Left colon (tissue), 2 donors: Measurements from ENCODE around the gene PIK3R3. TPM values are rescaled to one million over a fixed set of nuclear protein-coding genes. Genes with fewer than 3 reads are reported as not detected.
"Not testable (repeated sequence)": the region's sequence is repeated elsewhere in the genome, so short reads cannot be mapped to it uniquely, and the experiment has no call there.

Experiments
- ATAC-seq: fragments of 200-7000 bp; cut with Tn5 transposase; one replicate; pipeline ENCODE4 v1.9.1; 2020; ENCODE audit warnings: mild to moderate bottlenecking, moderate library complexity
- DNase-seq, 2 donors: peaks; one replicate each; pipeline ENCODE4 v3.0.0-alpha.2; 2020
- intact Hi-C, 2 donors: fragments of 100-400 bp; cut with DNase I in 1 of 2; cut with micrococcal nuclease in 1 of 2; formaldehyde crosslinking; loops; one replicate each; pipeline versions ENCODE4 v1.11.2 to v1.14.0; 2022; cut with DNase I, micrococcal nuclease
- total RNA-seq, 2 donors: library from RNA; stranded (reverse); fragmentation: NEBNext Ultra II Directional; extraction: Animal tissue kit (Norgen Biotek cat#: 25700); gene quantifications; one replicate each; pipeline ENCODE4 v1.2.1, GENCODE V29; 2021
- donor health status: DM: no; HTN: no; CAD: no.
- donor health status: DM: yes; HTN: yes; CAD: no.

Gene PIK3R3
- total RNA-seq, 2 donors from 2014 or later, result 7.8 to 9.3 TPM

GRCh38 chr1:46117810-46118494 is 14.5 kb downstream of the PIK3R3 start:
- ATAC-seq (no peak), DNase-seq (no peak)
- intact Hi-C loops, result no loop called here

DNA sequence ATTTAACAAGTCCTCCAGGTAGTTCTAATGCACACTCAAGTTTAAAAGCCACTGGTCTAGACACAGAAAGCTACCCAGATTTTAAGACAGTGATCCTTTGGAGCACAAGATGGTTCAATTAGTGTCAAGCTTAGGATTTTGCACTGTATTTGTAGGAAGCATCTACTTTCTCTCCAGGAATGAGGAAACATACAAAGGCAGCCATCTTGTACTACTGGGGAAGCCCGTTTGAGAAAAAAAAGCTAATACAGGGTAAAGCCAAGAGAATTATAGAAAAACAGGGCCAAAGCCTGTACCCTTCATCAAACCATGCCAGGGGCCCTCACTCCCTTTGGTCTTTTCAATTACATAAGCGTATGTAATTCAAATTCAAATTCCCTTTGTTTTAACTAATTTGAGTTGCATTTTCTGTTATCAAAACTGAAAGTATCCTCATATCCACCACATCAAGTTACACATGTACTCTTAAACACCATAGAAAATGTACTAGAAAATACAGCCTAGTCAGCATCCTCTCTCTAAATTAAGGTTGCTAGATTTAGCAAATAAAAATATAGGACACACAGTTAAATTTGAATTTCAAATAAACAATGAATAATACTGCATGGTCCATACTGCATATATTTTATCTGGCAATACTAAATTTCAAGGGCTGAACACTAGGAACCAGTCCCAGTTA is 17.4 kb downstream of the PIK3R3 start:
- intact Hi-C loops, result no loop called here

DNA sequence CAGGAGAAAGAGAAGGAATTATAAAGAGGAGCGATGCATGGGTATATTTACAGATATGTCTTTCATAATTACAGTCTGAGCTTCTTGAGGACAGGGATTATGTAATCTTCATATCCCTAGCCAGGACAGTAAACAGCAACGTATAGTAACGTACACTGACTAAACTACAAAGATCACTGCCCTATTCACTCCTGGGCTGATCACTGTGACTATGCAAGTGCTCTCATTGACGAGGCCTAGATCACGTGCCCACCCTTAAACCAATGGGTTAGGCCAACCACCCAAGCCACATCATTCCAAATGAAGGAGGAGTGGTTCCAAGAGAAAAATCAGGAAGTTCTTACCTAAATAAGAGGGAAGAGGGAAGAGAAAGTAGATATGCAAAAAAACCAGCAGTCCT is 18.5 kb downstream of the PIK3R3 start:
- ATAC-seq (no peak), DNase-seq (no peak)
- intact Hi-C loops, result no loop called here

More for the DNA sequence above, 17.4 kb downstream of the PIK3R3 start:
- ATAC-seq (no peak), DNase-seq (no peak)

GRCh38 chr1:46112108-46112507 is 20.3 kb downstream of the PIK3R3 start:
- ATAC-seq (no peak), DNase-seq (no peak)
- intact Hi-C loops, result no loop called here

- no peak for ATAC-seq
- intact Hi-C loops, result no loop called here
- DNase-seq, result no peak
Observed at GRCh38 chr1:46110521-46110920, 21.9 kb downstream of the PIK3R3 start.

GRCh38 chr1:46102769-46103476 is 29.5 kb downstream of the PIK3R3 start:
- DNase-seq, result no peak
- intact Hi-C loops, result no loop called here
- ATAC-seq, result no peak

DNA sequence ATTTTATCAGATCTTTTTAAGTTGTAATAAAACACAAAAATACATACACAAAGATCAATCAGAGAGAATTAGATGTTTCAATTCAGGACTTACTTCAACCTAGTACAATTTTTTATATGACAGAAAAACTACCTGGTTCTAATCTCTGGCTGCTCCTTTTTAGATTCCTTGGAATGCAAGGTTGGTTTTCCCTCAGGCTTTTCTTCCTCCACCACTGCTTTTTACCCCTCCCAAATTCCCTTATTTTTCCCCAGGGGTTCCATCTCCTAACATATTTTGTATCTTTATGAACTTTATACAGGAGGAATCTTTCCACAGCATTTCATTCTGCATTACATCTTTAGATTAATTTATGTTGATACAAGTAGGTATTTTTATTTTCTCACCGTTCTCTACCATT is 33.2 kb downstream of the PIK3R3 start:
- intact Hi-C loops, result no loop called here
- ATAC-seq (no peak), DNase-seq (no peak)

DNA sequence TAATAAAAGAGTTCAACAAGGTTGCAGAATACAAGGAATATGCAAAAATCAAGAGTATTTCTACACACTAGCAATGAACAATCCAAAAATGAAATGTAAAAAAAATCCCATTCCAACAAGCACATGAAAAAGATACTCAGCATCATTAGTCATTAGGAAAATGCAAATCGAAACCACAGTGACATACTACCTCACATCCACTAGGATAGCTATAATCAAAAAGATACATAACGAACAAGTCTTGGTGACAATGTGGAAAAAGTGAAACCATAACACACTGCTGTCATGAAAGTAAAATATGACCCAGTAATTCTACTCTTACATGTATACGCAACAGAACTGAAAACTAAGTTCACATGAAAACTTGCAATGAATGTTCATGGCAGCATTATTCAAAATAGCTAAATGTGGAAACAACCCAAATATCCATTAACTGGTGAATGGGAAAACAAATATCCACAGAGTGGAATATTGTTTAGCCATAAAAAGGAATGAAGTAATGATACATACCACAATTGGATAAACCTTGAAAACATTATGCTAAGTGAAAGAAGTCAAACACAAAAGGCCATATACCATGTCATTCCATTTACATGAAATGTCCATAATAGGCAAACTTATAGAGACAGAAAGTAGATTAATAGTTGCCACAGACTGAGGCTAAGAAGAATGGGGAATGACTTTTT is 34.3 kb downstream of the PIK3R3 start:
- ATAC-seq, result no peak
- intact Hi-C loops, result no loop called here

DNA sequence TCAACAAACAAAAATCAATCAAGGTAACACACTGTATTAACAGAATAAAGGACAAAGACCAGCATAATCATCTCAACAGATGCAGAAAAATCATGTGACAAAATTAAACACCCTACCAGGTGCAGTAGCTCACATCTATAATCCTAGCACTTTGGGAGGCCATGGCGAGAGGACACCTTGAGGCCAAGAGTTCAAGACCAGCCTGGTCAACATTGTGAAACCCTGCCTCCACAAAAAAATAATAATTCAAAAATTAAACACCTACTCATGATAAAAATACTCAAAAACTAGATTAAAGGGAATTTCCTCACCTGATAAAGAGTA is 35.3 kb downstream of the PIK3R3 start:
- intact Hi-C loops, result no loop called here
- ATAC-seq (no peak), DNase-seq (no peak)

More for the DNA sequence above, 34.3 kb downstream of the PIK3R3 start:
- no peak for DNase-seq

DNA sequence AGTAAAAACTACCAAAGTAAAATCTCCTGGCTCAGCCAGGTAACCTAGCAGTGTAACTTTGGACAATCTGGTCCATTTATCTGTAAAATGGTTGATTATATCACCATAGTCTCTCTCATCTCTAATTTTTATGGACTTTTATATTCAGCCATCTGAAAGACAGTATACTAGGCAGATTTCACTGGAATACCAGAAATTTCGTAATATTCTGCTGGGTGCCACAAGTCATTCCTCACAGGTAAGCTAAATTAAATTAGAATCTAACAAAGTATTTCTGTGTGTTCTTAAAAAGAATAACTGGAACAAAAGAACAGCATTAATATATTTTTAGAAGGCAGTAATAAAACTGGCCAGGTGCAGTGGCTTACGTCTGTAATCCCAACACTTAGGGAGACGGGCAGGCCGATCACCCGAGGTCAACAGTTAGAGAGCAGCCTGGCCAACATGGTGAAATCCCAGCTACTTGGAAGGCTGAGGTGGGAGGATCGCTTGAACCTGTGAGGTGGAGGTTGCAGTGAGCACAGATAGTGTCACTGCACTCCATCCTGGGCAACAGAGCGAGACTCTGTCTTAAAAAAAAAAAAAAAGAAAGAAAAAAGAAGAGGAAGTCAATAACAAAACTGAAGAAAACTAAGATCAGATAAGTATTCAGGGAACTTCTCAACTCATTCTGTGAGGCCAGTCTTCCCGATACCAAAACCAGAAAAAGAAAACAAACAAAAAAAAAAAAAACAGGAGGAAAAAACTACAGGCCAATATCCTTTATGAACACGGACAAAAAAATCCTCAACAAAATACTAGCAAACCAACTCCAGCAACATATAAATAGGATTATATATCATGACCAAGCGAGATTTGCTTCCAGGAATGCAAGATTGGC is 35.9 kb downstream of the PIK3R3 start:
- ATAC-seq (no peak), DNase-seq (no peak)
- intact Hi-C loops, result no loop called here

DNA sequence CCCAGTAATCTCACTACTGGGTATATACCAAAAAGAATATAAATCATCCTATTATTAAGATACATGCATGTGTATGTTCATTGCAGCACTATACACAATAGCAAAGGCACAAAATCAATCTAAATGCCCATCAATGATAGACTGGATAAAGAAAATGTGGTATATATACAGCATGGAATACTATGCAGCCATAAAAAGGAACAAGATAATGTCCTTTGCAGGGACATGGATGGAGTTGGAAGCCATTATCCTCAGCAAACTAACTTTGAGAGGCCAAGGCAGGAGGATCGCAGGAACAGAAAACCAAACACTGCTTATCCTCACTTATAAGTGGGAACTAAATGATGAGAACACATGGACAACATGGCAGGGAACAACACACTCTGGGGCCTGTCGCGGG is 37.3 kb downstream of the PIK3R3 start:
- ATAC-seq, intact Hi-C loops, DNase-seq: not testable (repeated sequence)

GRCh38 chr1:46094471-46095005 is 37.9 kb downstream of the PIK3R3 start:
- ATAC-seq, result no peak
- DNase-seq, result no peak

GRCh38 chr1:46093832-46094231 is 38.6 kb downstream of the PIK3R3 start:
- DNase-seq, ATAC-seq, intact Hi-C loops: not testable (repeated sequence)

More at GRCh38 chr1:46094471-46095005, 37.9 kb downstream of the PIK3R3 start:
- intact Hi-C loops, result no loop called here

DNA sequence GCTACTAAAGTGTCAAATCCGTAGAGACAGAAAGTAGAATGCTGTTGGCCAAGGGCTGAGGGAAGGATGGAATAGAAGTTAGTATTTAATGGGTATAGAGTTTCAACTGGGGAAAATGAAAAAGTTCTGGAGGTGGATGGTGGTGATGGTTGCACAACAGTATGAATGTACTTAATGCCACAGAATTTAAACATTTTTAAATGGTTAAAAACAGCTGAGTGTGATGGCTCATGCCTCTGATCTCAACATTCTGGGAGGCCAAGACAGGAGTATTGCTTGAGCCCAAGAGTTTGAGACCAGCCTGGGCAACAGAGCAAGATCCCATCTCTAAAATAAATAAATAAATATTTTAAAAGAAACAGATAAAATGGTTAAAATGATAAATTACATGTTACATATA is 44.5 kb downstream of the PIK3R3 start:
- DNase-seq (no peak), ATAC-seq (no peak)
- intact Hi-C loops, result no loop called here

DNA sequence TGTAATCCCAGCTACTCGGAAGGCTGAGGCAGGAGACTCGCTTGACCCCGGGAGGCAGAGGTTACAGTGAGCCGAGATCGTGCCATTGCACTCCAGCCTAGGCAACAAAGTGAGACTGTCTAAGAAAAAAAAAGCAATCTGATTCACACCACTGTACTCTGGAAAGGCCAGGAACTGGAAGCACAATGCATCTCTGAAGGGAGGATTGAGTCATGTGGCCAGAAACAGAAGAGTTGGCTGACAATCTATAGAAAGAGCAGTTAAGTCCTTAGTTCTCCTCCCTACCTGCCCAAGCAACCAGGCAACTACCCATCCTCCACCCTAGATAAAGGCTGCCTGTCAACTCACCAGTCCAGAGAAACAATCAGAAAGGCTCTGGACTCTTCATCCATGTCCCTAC is 45.9 kb downstream of the PIK3R3 start:
- ATAC-seq (no peak), DNase-seq (no peak)
- intact Hi-C loops, result no loop called here

DNA sequence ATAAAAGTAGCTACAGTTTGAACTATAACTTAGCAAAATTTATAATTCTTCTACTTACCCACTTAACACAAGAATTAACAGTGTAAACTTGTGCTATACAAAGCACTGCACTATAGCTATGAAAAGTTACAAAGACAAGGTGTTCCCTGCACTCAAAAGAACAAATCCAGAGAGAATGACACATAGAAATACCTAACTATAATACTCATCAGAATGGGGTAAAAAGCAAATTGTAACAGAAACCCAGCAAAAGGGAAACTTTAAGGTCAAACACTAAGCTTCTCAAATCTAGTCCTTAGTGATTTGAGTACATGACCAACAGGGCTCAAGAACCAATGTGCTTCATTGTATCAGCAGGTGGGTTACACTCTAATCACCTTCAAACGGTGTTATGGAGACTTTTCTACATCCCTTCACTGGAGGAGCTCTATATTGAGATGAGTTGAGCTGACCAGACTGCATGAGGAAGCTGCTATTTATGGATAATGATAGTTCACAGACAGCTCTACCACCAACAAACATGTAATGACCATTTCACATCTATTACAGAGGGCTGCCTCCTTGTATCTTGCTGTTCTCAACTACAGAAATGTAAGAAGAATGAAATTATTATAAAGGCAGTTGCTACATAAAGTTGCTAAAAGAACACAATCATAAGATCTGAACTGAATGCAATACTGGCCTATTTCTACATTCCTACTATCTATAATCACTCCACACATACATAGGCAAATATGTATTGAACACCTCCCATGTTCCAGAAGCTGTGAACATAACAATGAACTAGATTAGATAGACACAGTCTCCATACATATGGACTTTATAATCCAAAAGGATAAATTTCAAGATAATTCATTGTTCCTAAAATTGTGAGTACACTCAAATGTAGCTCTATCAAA is 47.6 kb downstream of the PIK3R3 start:
- intact Hi-C loops, result no loop called here
- DNase-seq (no peak), ATAC-seq (no peak)

DNA sequence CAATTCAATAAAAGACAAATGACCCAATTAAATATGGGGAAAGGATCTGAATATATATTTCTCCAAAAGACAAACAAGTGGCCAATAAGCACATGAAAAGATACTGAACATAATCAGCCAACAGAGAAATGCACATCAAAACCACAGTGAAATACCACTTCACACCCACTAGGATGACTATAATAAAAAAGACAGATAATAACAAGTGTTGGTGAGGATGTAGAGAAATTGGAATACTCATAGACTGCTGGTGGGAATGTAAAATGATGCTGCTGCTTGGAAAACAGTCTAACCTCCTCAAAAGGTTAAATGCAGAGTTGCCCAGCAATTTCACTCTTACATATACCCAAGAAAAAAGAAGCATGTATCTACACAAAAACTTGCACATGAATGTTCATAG is 48.9 kb downstream of the PIK3R3 start:
- no peak for ATAC-seq
- intact Hi-C loops, result no loop called here

More for the DNA sequence above, 48.9 kb downstream of the PIK3R3 start:
- no peak for DNase-seq
